NK-92 (cell line): ENCODE results near the gene SPIN2A.
"Not testable (repeated sequence)": the region's sequence is repeated elsewhere in the genome, so short reads cannot be mapped to it uniquely, and the experiment has no call there.

Source experiments
- DNase-seq: peaks from one replicate; lab custom pipeline; 2025; ENCODE audit not compliant: unreplicated experiment; lab: John Stamatoyannopoulos, UW

The SPIN2A gene

DNA sequence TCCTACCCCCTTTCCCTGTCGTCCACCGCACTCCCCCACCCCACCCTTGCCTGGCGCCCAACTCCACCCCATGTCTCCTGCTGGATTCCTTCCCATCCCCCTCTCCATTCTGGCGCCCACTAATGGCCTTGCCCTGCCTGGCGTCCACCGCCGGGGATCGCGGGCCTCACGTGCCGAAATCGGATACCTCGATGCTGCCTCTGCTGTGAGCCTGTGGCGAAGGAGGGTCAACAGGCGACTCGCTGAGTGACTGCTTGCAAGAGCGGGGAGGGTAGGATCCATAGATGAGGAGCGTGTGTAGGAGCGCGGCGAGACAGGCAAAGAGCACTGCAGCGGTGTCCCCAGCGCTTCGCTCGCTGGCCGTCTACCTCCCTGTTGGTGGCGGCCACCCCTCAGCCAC, at the start of gene SPIN2A:
Gene SPIN2A, minus strand, starts transcription at position 325 of the 400 bp plus-strand sequence. CDS start 800 bp downstream, outside the sequence.
- DNase-seq, result not testable (repeated sequence)

DNA sequence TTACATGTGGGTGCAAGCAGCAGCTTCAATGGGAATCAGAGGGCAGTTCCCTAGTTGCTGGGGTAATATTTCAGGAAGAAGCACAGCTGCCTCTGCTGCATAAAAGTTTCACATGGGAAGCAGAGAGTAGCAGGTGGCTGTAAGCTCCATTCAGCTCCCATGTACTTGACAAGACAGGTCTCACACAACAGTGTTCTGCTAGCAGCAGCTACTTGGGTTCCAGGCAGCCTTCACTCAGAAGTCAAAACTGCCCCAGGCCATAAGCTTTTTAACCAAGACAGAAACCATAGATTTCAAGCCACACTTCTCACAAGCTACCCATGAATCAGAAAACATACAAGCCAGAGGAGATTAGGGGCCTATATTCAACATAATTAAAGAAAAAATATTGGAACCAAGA, 41.4 kb upstream of the SPIN2A start:
- DNase-seq, result no peak

DNA sequence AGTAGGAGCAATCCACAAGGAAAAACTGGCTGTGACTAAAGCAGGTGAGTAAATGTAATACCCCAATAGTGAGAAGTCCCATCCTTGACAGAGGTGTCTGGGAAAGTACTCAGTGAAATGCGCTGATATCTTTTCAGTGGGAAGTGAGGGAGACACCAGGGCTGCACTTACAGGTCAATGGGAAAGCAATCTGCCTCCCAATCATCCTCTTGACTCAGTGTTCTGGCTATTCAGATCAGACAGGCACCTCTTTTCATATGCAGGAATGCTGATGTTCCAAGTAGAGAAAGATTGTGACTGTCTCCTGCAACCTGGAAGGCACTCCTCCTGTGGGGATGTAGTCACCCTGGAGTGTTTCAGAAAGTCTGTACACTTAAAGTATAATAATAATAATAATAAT, 39.9 kb upstream of the SPIN2A start:
- no peak for DNase-seq

DNA sequence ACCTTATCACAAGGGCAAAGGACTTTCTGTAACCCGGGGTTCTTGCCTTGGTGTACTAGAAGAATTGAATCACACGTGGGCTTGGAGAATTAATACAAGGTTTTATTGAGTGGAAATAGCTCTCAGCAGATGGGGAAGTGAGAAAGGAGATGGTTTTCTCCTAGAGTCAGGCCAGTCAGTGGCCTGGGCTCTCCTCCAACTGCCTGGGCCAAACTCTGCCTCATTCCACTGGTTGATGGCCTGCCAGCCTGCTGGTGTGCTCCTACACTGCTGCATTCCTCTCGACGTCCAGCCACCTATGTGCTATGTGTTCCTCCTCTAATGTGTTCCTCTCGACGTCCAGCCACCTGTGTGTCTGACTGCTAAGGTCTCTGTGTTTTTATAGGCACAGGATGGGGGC, 35.3 kb upstream of the SPIN2A start:
- no peak for DNase-seq

DNA sequence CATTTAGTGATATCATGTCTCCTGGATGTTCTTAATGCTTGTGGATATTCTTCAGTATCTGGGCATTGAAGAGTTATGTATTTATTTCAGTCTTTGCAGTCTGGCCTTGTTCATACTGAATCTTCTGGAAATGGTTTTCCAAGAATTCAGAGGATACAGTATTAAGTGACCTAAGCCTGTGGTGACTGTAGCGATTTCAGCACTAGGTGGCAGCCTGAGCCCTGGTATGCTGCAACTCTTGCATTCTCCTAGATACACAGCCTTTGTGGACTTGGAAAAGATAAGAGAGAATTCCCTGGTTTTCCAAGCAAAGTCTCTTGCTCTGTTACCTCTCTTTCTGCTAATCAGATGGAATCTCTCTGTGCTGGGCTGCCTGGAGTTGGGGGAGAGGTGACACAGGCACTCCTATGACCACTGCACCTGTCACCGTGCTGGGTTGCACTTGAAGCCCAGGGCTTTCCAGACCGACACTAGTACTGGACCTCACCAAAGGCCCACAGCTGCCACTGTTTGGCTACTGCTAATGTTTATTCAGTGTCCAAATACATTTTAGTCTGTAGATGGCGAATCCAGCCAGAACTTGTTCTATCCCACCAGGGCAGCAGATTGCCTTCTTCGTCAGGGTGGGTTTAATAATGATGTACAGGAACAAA, 19.3 kb upstream of the SPIN2A start:
- no peak for DNase-seq

DNA sequence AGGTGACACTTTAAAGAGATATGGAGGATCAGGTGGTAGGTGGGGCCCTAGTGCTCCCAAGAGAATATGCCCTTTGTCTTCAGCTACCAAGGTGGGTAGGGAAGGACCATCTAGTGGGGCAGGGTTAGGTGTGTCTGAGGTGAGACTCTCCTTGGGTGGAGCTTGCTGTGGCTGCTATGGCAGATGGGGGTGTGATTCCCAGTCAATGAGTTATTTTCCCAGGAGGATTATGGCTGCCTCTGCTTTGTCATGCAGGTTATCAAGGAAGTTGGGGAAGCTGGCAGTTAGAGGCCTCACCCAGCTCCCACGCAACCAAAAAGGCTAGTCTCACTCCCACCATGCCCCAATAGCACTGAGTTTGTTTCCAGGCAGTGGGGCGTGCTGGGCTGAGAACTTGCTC, 18.0 kb upstream of the SPIN2A start:
- no peak for DNase-seq

DNA sequence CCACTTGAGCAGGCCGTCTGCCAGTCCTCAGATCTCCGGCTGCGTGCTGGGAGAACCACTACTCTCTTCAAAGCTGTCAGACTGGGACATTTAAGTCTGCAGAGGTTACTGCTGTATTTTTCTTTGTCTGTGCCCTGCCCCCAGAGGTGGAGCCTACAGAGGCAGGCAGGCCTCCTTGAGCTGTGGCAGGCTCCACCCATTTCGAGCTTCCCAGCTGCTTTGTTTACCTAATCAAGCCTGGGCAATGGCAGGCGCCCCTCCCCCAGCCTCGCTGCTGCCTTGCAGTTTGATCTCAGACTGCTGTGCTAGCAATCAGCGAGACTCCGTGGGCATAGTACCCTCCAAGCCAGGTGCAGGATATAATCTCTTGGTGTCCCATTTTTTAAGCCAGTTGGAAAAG, 15.0 kb upstream of the SPIN2A start:
- not testable (repeated sequence) for DNase-seq

DNA sequence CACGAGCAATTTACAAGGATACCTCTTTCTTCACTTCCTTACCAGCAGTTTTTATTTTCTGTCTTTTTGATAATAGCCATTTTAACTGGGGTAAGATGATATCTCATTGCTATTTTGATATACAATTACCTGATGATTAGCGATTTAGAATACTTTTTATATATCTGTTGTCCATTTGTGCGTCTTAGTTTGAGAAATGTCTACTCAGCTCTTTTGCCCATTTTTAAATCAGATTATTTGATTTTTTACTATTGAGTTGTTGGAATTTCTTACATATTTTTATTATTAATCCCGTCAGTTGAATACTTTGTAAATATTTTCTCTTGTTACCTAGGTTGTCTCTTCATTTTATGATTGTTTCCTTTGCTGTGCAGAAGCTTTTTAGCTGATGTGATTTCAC, 1.5 kb upstream of the SPIN2A start:
- DNase-seq, result no peak

DNA sequence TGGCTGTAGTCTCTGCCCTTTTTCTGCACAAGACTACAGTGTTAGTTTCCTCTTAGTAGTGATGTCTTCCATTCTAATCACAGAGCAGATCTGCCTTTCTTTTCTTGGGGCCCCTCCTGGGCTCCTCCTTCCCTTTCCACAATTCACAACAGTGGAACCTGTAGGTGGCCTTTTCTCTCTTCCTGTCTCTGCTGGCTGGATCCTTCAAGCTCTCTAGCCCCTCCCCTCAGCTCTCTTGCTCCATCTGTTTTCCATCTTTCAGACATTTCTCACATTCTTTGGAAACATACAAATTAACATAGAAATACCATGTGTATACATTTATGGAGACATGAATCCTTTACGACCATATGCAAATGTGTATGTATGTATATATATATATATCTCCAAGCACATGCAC, 304 bp upstream of the SPIN2A start:
- no peak for DNase-seq

DNA sequence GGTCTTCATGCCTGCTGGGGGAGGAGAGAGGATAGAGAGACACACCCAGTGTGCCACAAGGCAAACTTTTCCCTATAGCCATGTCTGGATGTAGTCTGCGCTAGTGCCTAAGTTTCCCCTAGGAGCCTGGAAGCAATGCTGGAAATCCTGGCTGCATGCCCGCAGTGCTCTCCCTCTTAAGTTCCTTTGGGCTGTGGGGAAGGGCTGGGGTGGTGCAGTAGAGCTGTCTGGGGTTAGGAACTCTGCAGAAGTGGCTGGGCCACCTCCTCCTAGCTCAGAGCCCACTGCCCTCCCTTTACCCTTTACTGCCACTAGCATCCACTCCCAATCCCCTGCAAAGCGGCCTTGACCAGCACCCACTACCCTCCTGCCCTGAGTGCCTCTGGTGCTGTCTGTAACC, 608 bp downstream of the SPIN2A start:
- DNase-seq, result not testable (repeated sequence)

DNA sequence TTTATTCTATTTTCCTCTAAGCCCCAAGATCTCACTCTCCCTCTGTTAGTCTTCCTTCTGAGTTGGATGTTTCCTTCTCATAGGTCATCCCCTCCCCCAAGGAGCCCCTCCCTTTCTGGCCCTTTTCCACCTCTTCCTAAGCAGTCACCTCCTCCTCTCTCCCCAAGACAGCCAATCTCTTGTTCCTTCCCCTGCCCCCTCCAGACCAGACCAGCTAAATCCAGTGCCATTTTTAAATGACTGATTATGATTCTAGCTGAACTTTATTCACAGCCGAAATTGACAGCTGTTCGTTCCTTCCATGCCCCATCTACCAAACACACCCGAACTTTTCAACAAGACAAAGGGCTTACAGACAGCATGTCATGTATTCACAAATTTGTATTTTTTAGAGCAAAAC, 1.9 kb downstream of the SPIN2A start:
- DNase-seq, result no peak

DNA sequence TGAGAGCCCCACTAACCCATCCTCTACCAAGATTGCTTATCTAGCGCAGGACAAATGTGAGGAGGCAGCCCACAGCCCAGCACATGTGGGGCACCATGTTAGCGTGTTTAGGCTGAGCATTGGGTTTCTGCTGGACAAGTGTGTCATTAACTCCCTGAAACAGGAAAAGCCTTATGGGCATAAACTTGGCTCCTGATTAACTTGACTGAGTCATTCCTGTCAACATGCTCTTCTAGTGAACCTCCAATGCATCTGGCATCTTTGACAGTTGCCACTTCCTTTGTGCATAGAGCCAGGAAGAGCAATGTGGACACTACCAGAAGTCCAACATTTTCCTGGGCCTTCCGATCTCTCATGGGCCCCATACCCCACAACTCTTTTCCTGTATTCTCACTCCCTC, 2.5 kb downstream of the SPIN2A start:
- no peak for DNase-seq

DNA sequence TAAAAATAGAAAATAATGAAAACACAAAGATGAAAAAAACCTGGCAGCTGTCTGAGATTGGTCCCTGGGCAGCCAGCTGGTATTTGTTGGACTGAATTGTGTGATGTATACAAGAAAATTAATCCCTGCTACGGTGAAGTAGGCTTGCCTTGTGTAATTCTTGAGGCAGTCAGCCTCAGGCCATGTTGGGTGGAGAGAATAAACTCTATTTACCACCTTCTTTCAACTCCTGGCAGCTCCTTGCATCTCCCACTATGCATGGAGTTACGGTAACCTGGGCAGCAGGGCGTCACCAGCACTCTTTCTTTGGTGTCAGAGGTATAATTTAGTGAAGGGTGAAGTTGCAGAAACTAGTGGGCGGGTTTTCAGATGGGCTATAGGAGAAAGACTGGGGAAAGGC, 3.5 kb downstream of the SPIN2A start:
- DNase-seq, result no peak

DNA sequence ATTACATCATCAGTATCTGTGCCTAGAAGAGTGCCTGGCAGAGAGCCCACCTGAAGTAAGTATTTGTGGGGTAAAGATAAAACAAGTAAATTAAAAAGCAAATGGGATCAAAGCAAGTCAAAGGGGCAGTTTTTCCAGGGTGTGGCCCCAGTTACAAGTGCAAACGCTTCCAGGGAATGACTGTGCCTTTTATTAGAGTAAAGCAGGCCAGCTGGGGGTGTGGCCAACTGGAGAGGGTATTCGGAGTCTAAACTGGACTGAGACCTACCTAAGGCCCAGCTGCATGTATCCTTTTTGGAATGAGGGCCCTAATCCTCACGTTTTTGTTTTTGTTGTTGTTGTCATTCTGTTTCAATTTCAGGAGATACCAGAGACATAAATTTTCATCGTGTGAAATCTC, 3.9 kb downstream of the SPIN2A start:
- DNase-seq, result not testable (repeated sequence)

DNA sequence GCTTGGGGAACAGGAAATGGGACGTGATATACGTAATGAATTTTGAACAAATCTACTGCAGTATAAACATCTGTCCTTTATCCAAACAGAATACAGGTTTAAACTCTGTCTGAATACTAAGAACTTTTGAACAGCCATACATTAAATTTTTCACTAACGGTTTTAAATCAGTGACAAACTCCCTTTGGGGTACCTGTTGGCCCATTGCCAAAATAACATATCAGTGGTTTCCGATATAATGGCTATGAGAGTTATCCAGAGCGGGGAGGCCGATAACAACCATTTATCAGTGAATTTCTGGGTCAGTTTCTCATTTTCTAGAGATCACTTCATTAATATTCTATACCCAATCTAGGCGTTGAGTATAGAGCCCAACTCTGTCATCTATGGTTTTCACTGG, 5.2 kb downstream of the SPIN2A start:
- DNase-seq, result no peak

DNA sequence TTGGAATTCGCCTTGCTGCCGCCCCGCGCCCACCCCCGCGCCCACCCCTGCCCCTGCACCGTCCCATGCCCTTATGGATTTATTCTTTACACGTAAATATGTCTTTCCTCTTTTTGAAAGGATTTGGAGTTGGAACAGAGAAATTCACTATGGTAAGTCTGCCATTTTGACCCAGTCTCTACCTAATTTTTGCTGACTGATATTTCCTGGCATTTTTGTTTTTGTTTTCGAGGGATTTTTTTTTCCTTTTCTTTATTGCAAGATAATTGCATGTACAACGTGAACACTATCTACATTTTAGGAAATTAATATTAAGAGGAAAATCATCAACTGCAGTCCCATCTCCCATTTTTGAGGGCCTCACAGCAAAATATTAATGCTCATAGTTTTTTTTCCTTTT, 15.4 kb downstream of the SPIN2A start:
- DNase-seq, result no peak

DNA sequence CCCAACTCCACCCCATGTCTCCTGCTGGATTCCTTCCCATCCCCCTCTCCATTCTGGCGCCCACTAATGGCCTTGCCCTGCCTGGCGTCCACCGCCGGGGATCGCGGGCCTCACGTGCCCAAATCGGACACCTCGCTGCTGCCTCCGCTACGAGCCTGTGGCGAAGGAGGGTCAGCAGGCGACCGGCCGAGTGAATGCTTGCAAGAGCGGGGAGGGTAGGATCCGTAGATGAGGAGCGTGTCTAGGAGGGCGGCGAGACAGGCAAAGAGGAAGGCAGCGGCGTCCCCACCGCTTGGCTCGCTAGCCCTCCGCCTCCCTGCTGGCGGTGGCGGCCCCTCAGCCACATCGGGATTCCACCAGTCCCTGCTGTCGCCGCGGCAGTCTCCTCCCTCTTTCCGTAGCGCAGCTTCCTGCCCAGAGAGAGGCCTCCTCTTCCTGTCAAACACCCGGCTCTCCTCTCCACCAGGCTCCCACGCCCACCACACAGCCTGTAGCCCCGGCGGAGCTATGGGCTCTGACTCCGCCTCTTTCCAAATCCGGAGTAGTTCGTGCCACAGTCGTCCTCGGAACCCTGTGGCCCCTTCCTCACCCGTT, 15.9 kb downstream of the SPIN2A start, which contains the start of gene SPIN2B:
Gene SPIN2B, minus strand, starts transcription at position 387 of the 594 bp plus-strand sequence.
- no peak for DNase-seq

DNA sequence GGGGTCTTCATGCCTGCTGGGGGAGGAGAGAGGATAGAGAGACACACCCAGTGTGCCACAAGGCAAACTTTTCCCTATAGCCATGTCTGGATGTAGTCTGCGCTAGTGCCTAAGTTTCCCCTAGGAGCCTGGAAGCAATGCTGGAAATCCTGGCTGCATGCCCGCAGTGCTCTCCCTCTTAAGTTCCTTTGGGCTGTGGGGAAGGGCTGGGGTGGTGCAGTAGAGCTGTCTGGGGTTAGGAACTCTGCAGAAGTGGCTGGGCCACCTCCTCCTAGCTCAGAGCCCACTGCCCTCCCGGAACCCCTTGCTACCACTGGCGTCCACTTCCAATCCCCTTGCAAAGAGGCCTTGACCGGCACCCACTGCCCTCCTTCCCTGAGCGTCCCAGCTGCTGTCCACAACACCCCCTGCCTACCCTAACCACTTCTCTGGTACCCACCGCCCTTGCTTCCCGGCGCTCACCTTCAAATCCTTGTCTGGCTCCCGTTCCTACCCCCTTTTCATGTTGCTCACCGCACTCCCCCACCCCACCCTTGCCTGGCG, 16.5 kb downstream of the SPIN2A start:
- DNase-seq, result not testable (repeated sequence)

DNA sequence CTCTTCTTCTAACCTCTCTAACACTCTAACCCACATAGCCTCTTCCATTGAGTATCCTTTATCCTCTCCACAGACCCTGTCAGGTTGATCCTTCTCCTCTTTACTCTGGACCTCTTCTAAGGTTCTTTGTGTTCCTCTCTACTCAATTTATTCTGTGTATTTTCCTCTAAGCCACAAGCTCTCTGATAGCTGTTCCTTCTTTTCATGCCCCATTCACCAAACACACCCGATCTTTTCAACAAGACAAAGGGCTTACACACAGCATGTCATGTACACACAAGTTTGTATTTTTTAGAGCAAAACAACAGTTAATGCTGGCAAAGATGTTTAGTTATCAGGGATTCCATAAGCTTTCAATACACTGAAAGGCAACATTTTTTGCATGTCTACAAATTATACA, 17.8 kb downstream of the SPIN2A start:
- DNase-seq, result no peak

DNA sequence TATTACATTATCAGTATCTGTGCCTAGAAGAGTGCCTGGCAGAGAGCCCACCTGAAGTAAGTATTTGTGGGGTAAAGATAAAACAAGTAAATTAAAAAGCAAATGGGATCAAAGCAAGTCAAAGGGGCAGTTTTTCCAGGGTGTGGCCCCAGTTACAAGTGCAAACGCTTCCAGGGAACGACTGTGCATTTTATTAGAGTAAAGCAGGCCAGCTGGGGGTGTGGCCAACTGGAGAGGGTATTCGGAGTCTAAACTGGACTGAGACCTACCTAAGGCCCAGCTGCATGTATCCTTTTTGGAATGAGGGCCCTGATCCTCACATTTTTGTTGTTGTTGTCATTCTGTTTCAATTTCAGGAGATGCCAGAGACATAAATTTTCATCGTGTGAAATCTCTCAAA, 19.6 kb downstream of the SPIN2A start:
- not testable (repeated sequence) for DNase-seq

DNA sequence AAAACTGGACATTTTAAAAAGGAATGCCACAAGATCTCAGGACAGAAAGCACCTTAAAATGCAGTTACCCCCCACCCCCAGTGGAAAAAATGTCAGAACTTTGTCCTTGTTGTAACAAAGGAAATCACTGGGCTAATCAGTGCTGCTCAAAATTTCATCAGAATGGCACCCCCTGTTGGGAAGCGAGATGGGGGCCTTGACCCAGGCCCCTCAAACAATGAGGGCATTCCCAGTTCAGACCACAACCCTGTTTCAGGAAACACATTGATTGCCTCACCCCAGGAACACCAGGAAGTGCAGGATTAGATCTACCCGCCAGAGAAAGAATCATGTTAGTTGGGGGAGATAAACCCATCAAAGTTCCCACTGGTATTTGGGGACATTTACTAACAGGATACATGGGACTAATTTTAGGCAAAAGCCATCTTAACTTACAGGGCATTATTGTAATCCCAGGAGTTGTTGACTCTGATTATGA, 32.2 kb downstream of the SPIN2A start:
- no peak for DNase-seq

DNA sequence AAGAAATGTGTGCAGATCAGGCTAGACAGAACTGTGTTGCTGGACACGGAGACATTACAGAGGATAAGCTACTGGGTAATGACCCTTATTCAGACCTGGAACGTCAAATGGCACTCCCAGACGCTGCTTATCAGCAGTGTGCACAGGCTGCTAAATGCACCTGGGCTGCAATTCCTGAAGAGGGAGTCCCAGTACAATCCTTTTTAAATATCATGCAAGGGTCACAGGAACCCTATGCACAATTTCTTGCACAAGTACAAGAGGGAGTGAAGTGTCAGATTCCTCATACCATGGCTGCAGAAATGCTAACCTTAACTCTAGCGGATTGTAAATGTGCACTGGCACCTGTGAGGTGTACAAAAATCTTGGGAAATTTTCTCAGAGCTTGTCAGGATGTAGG, 32.8 kb downstream of the SPIN2A start:
- DNase-seq, result no peak

DNA sequence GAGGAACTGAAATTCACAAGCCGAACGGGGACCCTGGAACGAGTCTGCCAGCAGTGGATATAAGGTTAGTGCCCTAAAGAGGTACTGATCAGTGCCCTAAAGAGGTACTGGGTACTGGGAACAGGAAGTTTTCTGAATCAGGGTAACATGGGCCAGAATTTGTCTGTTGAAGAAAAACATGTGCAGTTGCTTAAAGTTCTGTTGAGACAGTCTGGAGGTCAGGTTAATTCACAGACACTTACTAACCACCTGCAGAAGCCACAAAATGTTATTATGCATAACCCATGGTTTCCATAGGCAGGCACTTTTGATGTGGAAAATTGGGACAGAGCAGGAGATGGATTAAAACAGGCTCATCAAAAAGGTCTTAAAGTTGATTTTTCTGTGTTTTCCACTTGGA, 33.7 kb downstream of the SPIN2A start:
- no peak for DNase-seq
